HepG2 (cell line): ENCODE data around the gene RTN4RL2. TPM values are rescaled to one million over a fixed set of nuclear protein-coding genes. Genes with fewer than 3 reads are reported as not detected.
A peak's percentile ranks its signal among the peaks of the same experiment; 100 is the strongest.

ENCODE experiments used
- ATAC-seq: fragments of 200-7000 bp; cut with Tn5 transposase; 3 replicates; pipeline ENCODE4 v1.9.1; 2020; ENCODE audit warnings: mild to moderate bottlenecking, moderate library complexity
- BruUV-seq: library from RNA; stranded (reverse); fragments of 400-500 nt; replicated peaks from 2 replicates; lab custom pipeline; 2021; lab: Mats Ljungman, UMichigan
- CTCF ChIA-PET: fragments of 300-600 bp; formaldehyde crosslinking; extraction: SDS; loops from one replicate; lab custom pipeline; 2021; ENCODE audit warnings: low total read pairs, inconsistent platforms, low intra/inter-chr PET ratio; lab: Yijun Ruan, JAX
- POLR2A ChIA-PET: fragments of 350-600 bp; sonication (Branson Sonifier 250); formaldehyde crosslinking; loops from one replicate; lab custom pipeline; 2020; ENCODE audit warnings: antibody characterized with exemption, inconsistent platforms; lab: Yijun Ruan, JAX
- DNase-seq: peaks from one replicate; pipeline ENCODE4 v3.0.0-alpha.2; 2015; ENCODE audit warnings: low spot score
- FAIRE-seq: peaks from 3 replicates; lab custom pipeline; 2011; peaks lifted over from hg19 to GRCh38; lab: Jason Lieb, UNC
- H2AFZ ChIP-seq: one replicate; pipeline ENCODE4 v1.6.1; 2011; ENCODE audit warnings: low read length, inconsistent platforms
- H3K27ac ChIP-seq: fragments of 300-600 bp; 3 replicates; pipeline ENCODE4 v1.8.0; 2011; ENCODE audit warnings: mixed run types, mild to moderate bottlenecking, mixed read lengths, low read length, inconsistent platforms; ENCODE audit not compliant: insufficient read depth; ENCODE audit errors: extremely low read length
- H3K27me3 ChIP-seq, 2 experiments: fragments of 200-600 bp in 1 of 2; 2 replicates in 1 of 2; 3 replicates in 1 of 2; pipeline versions ENCODE4 v1.6.0 to v1.8.0; 2011; ENCODE audit warnings: low read length in 2 of 2, mild to moderate bottlenecking in 2 of 2, moderate library complexity in 2 of 2, inconsistent platforms in 1 of 2; ENCODE audit not compliant: insufficient read depth in 2 of 2, control insufficient read depth in 1 of 2
- H3K36me3 ChIP-seq, 2 experiments: fragments of 200-600 bp in 1 of 2; replicated peaks in 1 of 2; 2 replicates in 1 of 2; 3 replicates in 1 of 2; pipeline versions ENCODE4 v1.5.1 to v1.8.0; 2011; ENCODE audit warnings: low read length in 2 of 2, inconsistent platforms in 1 of 2; ENCODE audit not compliant: insufficient read depth in 2 of 2, control insufficient read depth in 1 of 2
- H3K4me1 ChIP-seq: 2 replicates; pipeline ENCODE4 v1.5.1; 2012; ENCODE audit warnings: low read length, inconsistent platforms; ENCODE audit not compliant: insufficient read depth
- H3K4me2 ChIP-seq: 2 replicates; pipeline ENCODE4 v1.6.0; 2011; ENCODE audit warnings: low read depth, low read length, inconsistent platforms
- H3K4me3 ChIP-seq, 3 experiments: fragments of 200-600 bp in 1 of 3; sonication (generic), shearing (Covaris generic) in 1 of 3; replicated peaks in 1 of 3; 2 replicates each; pipeline ENCODE4 v1.5.1; 2011 to 2016; ENCODE audit warnings: low read length in 3 of 3, inconsistent platforms in 2 of 3, low read depth in 2 of 3, mild to moderate bottlenecking in 2 of 3, control low read depth in 1 of 3, mixed read lengths in 1 of 3; ENCODE audit not compliant: insufficient read depth in 1 of 3
- H3K79me2 ChIP-seq: one replicate; pipeline ENCODE4 v1.6.1; 2011; ENCODE audit warnings: low read length, inconsistent platforms; ENCODE audit not compliant: insufficient read depth
- H3K9ac ChIP-seq: 2 replicates; pipeline ENCODE4 v1.6.0; 2011; ENCODE audit warnings: mild to moderate bottlenecking, low read depth, low read length, inconsistent platforms; ENCODE audit not compliant: insufficient read depth
- H3K9me3 ChIP-seq: 2 replicates; pipeline ENCODE4 v1.5.1; 2012; ENCODE audit warnings: mild to moderate bottlenecking, low read length
- H4K20me1 ChIP-seq: 2 replicates; pipeline ENCODE4 v1.6.0; 2011; ENCODE audit warnings: inconsistent platforms, mild to moderate bottlenecking, low read length, moderate library complexity; ENCODE audit not compliant: insufficient read depth
- HDAC1 ChIP-seq: sonication (generic); formaldehyde crosslinking; IDR thresholded peaks from 2 replicates; pipeline ENCODE4 v1.5.1; 2020; ENCODE audit warnings: mild to moderate bottlenecking, missing genetic modification reagents
- HDAC2 ChIP-seq: sonication (generic); formaldehyde crosslinking; IDR thresholded peaks from 2 replicates; pipeline ENCODE4 v1.4.0; 2020; ENCODE audit warnings: missing genetic modification reagents
- NFE2L1 ChIP-seq: sonication (generic); formaldehyde crosslinking; IDR thresholded peaks from 2 replicates; pipeline ENCODE4 v1.4.0; 2020; ENCODE audit warnings: missing genetic modification reagents, mild to moderate bottlenecking, borderline replicate concordance
- TCF7 ChIP-seq: sonication (generic); IDR thresholded peaks from 2 replicates; pipeline ENCODE4 v1.6.1; 2016; ENCODE audit warnings: antibody characterized with exemption, low read depth
- ZNF205 ChIP-seq: IDR thresholded peaks from 2 replicates; pipeline ENCODE4 v1.6.1; 2018; ENCODE audit warnings: missing biosample characterization, missing genetic modification reagents
- ZNF235 ChIP-seq: sonication (generic); formaldehyde crosslinking; IDR thresholded peaks from 2 replicates; pipeline ENCODE4 v1.8.1; 2023; ENCODE audit warnings: mild to moderate bottlenecking, missing genetic modification reagents, borderline replicate concordance
- ZNF44 ChIP-seq: sonication (generic); formaldehyde crosslinking; IDR thresholded peaks from 2 replicates; pipeline ENCODE4 v1.5.1; 2020; ENCODE audit warnings: mild to moderate bottlenecking, missing genetic modification reagents
- WGBS: methylation state at CpG from one replicate; pipeline ENCODE4 v1.1.6; 2017; ENCODE audit warnings: low lambda C conversion rate; 5-methylcytosine and 5-hydroxymethylcytosine counted together
- in situ Hi-C: cut with HindIII; loops from 2 replicates; pipeline ENCODE4 v1.10.0; 2017; ENCODE audit warnings: low pct_unique_long_range_greater_than_20kb; ENCODE audit not compliant: extremely low pct_ligation_motif_present
- intact Hi-C: fragments of 100-400 bp; cut with micrococcal nuclease; formaldehyde crosslinking; loops from one replicate; pipeline ENCODE4 v1.10.0; 2022; ENCODE audit not compliant: unreplicated experiment
- polyA plus RNA-seq, 8 experiments: library from polyadenylated mRNA; depleted of rRNA in 3 of 8; stranded (reverse) in 7 of 8; unstranded in 1 of 8; fragments of >200 nt; fragmentation: Illumina TruSeq in 4 of 8; extraction: Trizol in 4 of 8; gene quantifications; 2 replicates each; pipeline versions ENCODE4 v1.2.1 to v1.2.3, GENCODE V29; 2011 to 2016; ENCODE audit warnings: low read depth in 4 of 8, missing spikeins in 1 of 8, mixed read lengths in 1 of 8; ENCODE audit not compliant: insufficient read depth in 1 of 8
- total RNA-seq, 5 experiments: library from RNA; depleted of rRNA; stranded (reverse); fragments of >200 nt; fragmentation: Illumina TruSeq; extraction: Trizol; gene quantifications; 2 replicates each; pipeline ENCODE4 v1.2.3, GENCODE V29; 2016; ENCODE audit warnings: low read depth in 1 of 5
- TF ChIP-seq, protein P1 (sequence below): sonication (generic); formaldehyde crosslinking; conservative IDR thresholded peaks from 2 replicates; pipeline ENCODE4 v1.8.1; 2023; ENCODE audit warnings: missing genetic modification reagents
- TF ChIP-seq, protein P2 (sequence below): sonication (generic); formaldehyde crosslinking; IDR thresholded peaks from 2 replicates; pipeline ENCODE4 v1.4.0; 2020; ENCODE audit warnings: missing genetic modification reagents
- TF ChIP-seq, protein P3 (sequence below): sonication (generic); formaldehyde crosslinking; IDR thresholded peaks from 2 replicates; pipeline ENCODE4 v1.5.0; 2020; ENCODE audit warnings: mild to moderate bottlenecking, missing genetic modification reagents

Gene RTN4RL2
- total and polyA plus RNA-seq, 2 of the 13 experiments (the other 11 are each of a cell fraction or from before 2014, with no cell fraction given): 1.3 to 4.3 TPM

DNA sequence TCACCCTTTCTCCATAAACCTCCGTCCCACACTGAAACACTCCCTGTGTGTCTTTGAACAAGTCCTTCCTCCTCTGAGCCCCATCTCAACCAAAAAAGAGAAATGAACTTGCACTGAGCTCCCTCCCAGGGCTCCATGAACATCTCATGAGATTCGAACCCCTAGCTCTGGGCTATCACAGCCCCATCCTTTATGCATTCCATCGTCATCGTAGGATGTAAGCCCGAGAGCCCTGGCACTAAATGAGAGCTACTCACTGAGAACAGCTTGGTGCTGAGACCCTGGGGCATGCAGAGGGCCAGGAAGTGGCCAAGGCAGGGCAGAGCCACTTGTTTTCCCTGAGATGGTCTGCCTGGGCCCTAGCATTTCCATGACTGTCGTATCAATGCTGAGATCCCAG is 20.5 kb upstream of the RTN4RL2 start:
- H4K20me1 ChIP-seq: no peaks in the 10 kb centered on the region
- FAIRE-seq: no peak
- H3K4me2 ChIP-seq: no peak overlapping the region
- ChIA-PET CTCF (no interaction called here), POLR2A (no interaction called here)
- no peak overlapping the region for H3K27ac ChIP-seq
- H3K4me1 ChIP-seq: peaks cover 67% of the 10 kb centered on the region
- H3K9ac ChIP-seq: no peak overlapping the region
- H3K4me3 ChIP-seq: no peak overlapping the region
- no peak for DNase-seq
- H3K79me2 ChIP-seq: no peaks in the 10 kb centered on the region
- BruUV-seq: no TSS peak
- intact Hi-C loops: loop anchor here (5.0 kb wide), 1 partner anchor 228 kb away; the partner anchor contains the start of gene ZDHHC5
- no peak for ATAC-seq
- in situ Hi-C loops: loop anchor here (10.0 kb wide), 1 partner anchor 55 kb away; the partner anchor contains the start of gene PRG3
- no peaks in the 10 kb centered on the region for H3K27me3 ChIP-seq
- TF ChIP-seq NFE2L1 (no peak), ZNF235 (CRISPR knock-in tag) (no peak), HDAC1 (0 out of 2 replicates have a peak, but pooled peaks have one; percentile 20)
- TF ChIP-seq, protein P1, sequence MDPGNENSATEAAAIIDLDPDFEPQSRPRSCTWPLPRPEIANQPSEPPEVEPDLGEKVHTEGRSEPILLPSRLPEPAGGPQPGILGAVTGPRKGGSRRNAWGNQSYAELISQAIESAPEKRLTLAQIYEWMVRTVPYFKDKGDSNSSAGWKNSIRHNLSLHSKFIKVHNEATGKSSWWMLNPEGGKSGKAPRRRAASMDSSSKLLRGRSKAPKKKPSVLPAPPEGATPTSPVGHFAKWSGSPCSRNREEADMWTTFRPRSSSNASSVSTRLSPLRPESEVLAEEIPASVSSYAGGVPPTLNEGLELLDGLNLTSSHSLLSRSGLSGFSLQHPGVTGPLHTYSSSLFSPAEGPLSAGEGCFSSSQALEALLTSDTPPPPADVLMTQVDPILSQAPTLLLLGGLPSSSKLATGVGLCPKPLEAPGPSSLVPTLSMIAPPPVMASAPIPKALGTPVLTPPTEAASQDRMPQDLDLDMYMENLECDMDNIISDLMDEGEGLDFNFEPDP (CRISPR knock-in tag): 0 out of 2 replicates have a peak, but pooled peaks have one; percentile 33
- no peaks in the 10 kb centered on the region for H3K36me3 ChIP-seq
- WGBS: 79% methylated on average over 6 of the region's 6 CpGs
- H3K9me3 ChIP-seq: no peaks in the 10 kb centered on the region
- H2AFZ ChIP-seq: no peak overlapping the region

DNA sequence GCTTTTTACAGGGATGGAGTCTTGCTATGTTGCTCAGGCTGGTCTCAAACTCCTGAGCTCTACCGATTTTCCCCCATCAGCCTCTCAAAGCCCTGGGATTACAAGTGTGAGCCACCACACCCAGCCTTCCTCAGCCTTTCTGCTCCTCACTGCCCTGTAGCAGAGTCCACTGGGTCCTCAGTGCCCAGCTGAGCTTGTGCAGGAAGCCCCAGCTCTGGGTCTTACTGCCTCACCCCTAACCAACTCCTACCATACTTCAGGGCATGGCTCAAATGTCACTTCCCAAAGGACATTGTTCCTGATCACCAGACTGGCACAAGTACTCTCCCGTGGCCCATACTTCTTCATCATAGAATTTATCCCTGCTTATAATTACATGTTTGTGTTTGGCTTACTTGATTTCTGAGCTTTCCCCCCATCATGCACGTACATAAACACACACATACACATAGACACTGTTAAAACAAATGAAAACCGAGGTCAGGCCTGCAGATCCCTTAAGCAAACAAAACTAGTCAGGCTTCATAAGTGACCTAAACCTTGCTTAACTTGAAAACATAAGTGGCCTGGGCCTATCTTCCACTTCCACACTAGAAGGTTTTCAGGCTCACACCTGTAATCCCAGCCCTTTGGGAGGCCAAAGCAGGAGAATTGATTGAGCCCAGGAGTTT is 19.4 kb upstream of the RTN4RL2 start:
- peak overlapping the region; percentile 95 for H3K27ac ChIP-seq
- peak; percentile 93 for DNase-seq
- H4K20me1 ChIP-seq: no peaks in the 10 kb centered on the region
- TF ChIP-seq TCF7 (peak; percentile 15; the same call in 1 of the 2 replicates), ZNF44 (CRISPR knock-in tag) (no peak), ZNF205 (CRISPR knock-in tag) (peak; percentile 83), HDAC2 (CRISPR knock-in tag) (peak; percentile 43)
- TF ChIP-seq, protein P2, sequence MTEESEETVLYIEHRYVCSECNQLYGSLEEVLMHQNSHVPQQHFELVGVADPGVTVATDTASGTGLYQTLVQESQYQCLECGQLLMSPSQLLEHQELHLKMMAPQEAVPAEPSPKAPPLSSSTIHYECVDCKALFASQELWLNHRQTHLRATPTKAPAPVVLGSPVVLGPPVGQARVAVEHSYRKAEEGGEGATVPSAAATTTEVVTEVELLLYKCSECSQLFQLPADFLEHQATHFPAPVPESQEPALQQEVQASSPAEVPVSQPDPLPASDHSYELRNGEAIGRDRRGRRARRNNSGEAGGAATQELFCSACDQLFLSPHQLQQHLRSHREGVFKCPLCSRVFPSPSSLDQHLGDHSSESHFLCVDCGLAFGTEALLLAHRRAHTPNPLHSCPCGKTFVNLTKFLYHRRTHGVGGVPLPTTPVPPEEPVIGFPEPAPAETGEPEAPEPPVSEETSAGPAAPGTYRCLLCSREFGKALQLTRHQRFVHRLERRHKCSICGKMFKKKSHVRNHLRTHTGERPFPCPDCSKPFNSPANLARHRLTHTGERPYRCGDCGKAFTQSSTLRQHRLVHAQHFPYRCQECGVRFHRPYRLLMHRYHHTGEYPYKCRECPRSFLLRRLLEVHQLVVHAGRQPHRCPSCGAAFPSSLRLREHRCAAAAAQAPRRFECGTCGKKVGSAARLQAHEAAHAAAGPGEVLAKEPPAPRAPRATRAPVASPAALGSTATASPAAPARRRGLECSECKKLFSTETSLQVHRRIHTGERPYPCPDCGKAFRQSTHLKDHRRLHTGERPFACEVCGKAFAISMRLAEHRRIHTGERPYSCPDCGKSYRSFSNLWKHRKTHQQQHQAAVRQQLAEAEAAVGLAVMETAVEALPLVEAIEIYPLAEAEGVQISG: peak; percentile 15; the same call in 1 of the 2 replicates
- TF ChIP-seq, protein P3, sequence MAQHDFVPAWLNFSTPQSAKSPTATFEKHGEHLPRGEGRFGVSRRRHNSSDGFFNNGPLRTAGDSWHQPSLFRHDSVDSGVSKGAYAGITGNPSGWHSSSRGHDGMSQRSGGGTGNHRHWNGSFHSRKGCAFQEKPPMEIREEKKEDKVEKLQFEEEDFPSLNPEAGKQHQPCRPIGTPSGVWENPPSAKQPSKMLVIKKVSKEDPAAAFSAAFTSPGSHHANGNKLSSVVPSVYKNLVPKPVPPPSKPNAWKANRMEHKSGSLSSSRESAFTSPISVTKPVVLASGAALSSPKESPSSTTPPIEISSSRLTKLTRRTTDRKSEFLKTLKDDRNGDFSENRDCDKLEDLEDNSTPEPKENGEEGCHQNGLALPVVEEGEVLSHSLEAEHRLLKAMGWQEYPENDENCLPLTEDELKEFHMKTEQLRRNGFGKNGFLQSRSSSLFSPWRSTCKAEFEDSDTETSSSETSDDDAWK: no peak

More for the DNA sequence above, 19.4 kb upstream of the RTN4RL2 start:
- intact Hi-C loops: loop anchor here (1.0 to 5.0 kb wide), 2 partner anchors 12 to 226 kb away; partner anchors contain the start of gene ZDHHC5
- 8% methylated on average over 4 of the region's 4 CpGs for WGBS
- peak; percentile 43 for FAIRE-seq
- H3K4me2 ChIP-seq: peak overlapping the region; percentile 54
- peak; percentile 78 for ATAC-seq
- H3K9ac ChIP-seq: peak overlapping the region; percentile 47
- ChIA-PET CTCF (no interaction called here), POLR2A (interaction anchor here (0.5 to 2.8 kb wide), 6 partner anchors 12 to 339 kb away, joined by 3 to 16 read pairs (median 4); no protein-coding TSS in a partner anchor)
- peaks cover 70% of the 10 kb centered on the region for H3K4me1 ChIP-seq
- H2AFZ ChIP-seq: no peak overlapping the region
- H3K9me3 ChIP-seq: no peaks in the 10 kb centered on the region
- no peaks in the 10 kb centered on the region for H3K79me2 ChIP-seq
- no peaks in the 10 kb centered on the region for H3K27me3 ChIP-seq
- no TSS peak for BruUV-seq
- no peaks in the 10 kb centered on the region for H3K36me3 ChIP-seq
- in situ Hi-C loops: loop anchor here (10.0 kb wide), 1 partner anchor 56 kb away; the partner anchor contains the start of gene PRG3
- peak overlapping the region in 1 of 3 experiments; percentile 13; a peak in 1 of 6 replicates for H3K4me3 ChIP-seq
